Measurements from ENCODE around the gene GARRE1.

- TF ChIP-seq POLR2A (IDR thresholded peaks at IDR 0.05) (no peak), CTCF (IDR thresholded peaks at IDR 0.05) (no peak)
Observed at GRCh38 chr19:34237939-34238338, 16.4 kb upstream of the GARRE1 start.
